SK-N-SH (cell line): Measurements from ENCODE around the gene MRPS18A.

Experiments
- CTCF ChIP-seq: fragments of 200-600 bp; sonication (generic); IDR thresholded peaks from 2 replicates; pipeline ENCODE4 v1.6.1; 2017; ENCODE audit warnings: antibody characterized with exemption, mild to moderate bottlenecking, moderate library complexity
- ELF1 ChIP-seq: IDR thresholded peaks from 2 replicates; pipeline ENCODE4 v1.4.0; 2012
- EZH2phosphoT487 ChIP-seq: fragments of 200-600 bp; sonication (generic); IDR thresholded peaks from 2 replicates; pipeline ENCODE4 v1.6.1; 2017; ENCODE audit warnings: low read depth, mixed run types, mild to moderate bottlenecking, antibody characterized with exemption, moderate library complexity, borderline replicate concordance
- MAX ChIP-seq: IDR thresholded peaks from 2 replicates; pipeline ENCODE4 v1.4.0; 2012; ENCODE audit warnings: low read depth
- RFX5 ChIP-seq: IDR thresholded peaks from 2 replicates; pipeline ENCODE4 v1.6.1; 2012; ENCODE audit warnings: mild to moderate bottlenecking, improper control_type of control experiment, low read length
- TEAD4 ChIP-seq: IDR thresholded peaks from 2 replicates; pipeline ENCODE4 v1.4.0; 2012; ENCODE audit warnings: mild to moderate bottlenecking, borderline replicate concordance; ENCODE audit not compliant: insufficient read depth

- TF ChIP-seq CTCF, result no peak
- no peak for TF ChIP-seq ELF1
- TF ChIP-seq EZH2phosphoT487, result no peak
- no peak for TF ChIP-seq RFX5
- TF ChIP-seq MAX, result no peak
- TF ChIP-seq TEAD4, result no peak
Measured at GRCh38 chr6:43678341-43678740, 9.2 kb downstream of the MRPS18A start.
